Effector memory CD4-positive, alpha-beta T cell (primary cell): ENCODE data around the gene EPHA4.
A peak's percentile ranks its signal among the peaks of the same experiment; 100 is the strongest.

ENCODE experiments used
- DNase-seq, 3 donors: peaks; one replicate each; pipeline ENCODE4 v3.0.0-alpha.2; 2020
- H3K27ac ChIP-seq: 2 replicates; pipeline ENCODE4 v1.7.0; 2013; ENCODE audit warnings: mild to moderate bottlenecking, low read length, moderate library complexity; ENCODE audit not compliant: insufficient read depth, poor library complexity, severe bottlenecking
- H3K27me3 ChIP-seq: replicated peaks from 2 replicates; pipeline ENCODE4 v1.7.0; 2013; ENCODE audit warnings: mild to moderate bottlenecking, low read length; ENCODE audit not compliant: insufficient read depth, control insufficient read depth, poor library complexity, severe bottlenecking
- H3K36me3 ChIP-seq: 2 replicates; pipeline ENCODE4 v1.7.0; 2013; ENCODE audit warnings: mild to moderate bottlenecking, low read length, moderate library complexity; ENCODE audit not compliant: control insufficient read depth, insufficient read depth
- H3K4me1 ChIP-seq: 2 replicates; pipeline ENCODE4 v1.7.0; 2013; ENCODE audit warnings: low read length, mild to moderate bottlenecking; ENCODE audit not compliant: control insufficient read depth, insufficient read depth, poor library complexity, severe bottlenecking
- H3K4me3 ChIP-seq: 2 replicates; pipeline ENCODE4 v1.7.0; 2013; ENCODE audit warnings: low read length, low read depth, mild to moderate bottlenecking; ENCODE audit not compliant: insufficient read depth, poor library complexity, severe bottlenecking
- H3K9me3 ChIP-seq: 2 replicates; pipeline ENCODE4 v1.7.0; 2013; ENCODE audit warnings: mild to moderate bottlenecking, low read length, moderate library complexity; ENCODE audit not compliant: control insufficient read depth

Gene EPHA4

GRCh38 chr2:221465776-221466175, 106.3 kb downstream of the EPHA4 start:
- Histone ChIP-seq H3K27me3 (no peaks in the 10 kb centered on the region), H3K36me3 (no peaks in the 10 kb centered on the region), H3K9me3 (no peaks in the 10 kb centered on the region), H3K4me3 (no peak overlapping the region), H3K27ac (no peak overlapping the region), H3K4me1 (peaks cover 27% of the 10 kb centered on the region)
- peak in 1 of 3 donors; percentile 0 for DNase-seq

DNA sequence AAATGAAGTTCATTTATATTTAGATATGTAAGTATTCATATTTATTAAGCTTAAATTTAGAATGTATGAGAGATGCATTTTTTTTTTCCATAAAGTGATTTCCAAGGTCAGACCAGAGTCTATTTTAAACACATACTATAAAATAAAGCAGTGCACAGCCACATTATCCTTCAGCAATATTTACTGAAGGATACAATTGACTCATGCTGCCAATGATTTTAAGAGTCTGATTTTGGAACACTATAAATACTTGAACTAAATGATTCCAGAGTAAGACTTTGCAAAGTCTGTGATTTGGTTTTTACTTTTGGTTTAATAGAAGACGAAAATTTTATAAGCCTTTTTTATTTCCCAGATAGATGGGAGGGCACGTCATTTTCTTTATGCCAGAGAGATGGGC, 107.1 kb downstream of the EPHA4 start:
- H3K9me3 ChIP-seq, result no peaks in the 10 kb centered on the region
- H3K4me1 ChIP-seq, result peaks cover 27% of the 10 kb centered on the region
- H3K27ac ChIP-seq, result no peak overlapping the region
- no peak overlapping the region for H3K4me3 ChIP-seq
- no peak for DNase-seq
- H3K36me3 ChIP-seq, result no peaks in the 10 kb centered on the region
- H3K27me3 ChIP-seq, result no peaks in the 10 kb centered on the region

GRCh38 chr2:221463241-221463896, 108.7 kb downstream of the EPHA4 start:
- no peak for DNase-seq

DNA sequence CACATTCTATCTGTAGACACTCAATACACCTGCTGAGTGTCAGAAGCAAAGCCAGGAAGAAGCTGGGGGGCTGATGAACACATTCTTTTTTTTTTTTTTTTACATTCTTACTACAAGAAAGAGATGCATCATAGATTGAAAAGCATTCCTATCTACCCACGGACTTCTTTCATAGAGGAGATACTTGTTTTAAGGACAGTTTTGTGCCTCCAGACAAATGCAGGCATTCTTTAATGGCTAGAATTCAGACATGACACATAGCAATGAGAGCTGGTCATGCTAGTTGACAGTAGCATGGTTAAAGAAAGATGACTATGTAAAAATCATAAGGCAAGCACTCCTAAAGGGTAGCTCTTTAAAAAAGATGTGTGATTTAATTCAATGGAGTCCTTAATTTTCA, 110.2 kb downstream of the EPHA4 start:
- H3K9me3 ChIP-seq, result no peaks in the 10 kb centered on the region
- H3K36me3 ChIP-seq, result no peaks in the 10 kb centered on the region
- no peak overlapping the region for H3K4me3 ChIP-seq
- H3K4me1 ChIP-seq, result peaks cover 27% of the 10 kb centered on the region
- DNase-seq, result no peak
- no peak overlapping the region for H3K27ac ChIP-seq
- no peaks in the 10 kb centered on the region for H3K27me3 ChIP-seq

More at GRCh38 chr2:221463241-221463896, 108.7 kb downstream of the EPHA4 start:
- H3K4me3 ChIP-seq, result no peak overlapping the region
- no peaks in the 10 kb centered on the region for H3K36me3 ChIP-seq
- H3K4me1 ChIP-seq, result peaks cover 27% of the 10 kb centered on the region
- no peaks in the 10 kb centered on the region for H3K27me3 ChIP-seq
- H3K27ac ChIP-seq, result no peak overlapping the region
- no peaks in the 10 kb centered on the region for H3K9me3 ChIP-seq

DNA sequence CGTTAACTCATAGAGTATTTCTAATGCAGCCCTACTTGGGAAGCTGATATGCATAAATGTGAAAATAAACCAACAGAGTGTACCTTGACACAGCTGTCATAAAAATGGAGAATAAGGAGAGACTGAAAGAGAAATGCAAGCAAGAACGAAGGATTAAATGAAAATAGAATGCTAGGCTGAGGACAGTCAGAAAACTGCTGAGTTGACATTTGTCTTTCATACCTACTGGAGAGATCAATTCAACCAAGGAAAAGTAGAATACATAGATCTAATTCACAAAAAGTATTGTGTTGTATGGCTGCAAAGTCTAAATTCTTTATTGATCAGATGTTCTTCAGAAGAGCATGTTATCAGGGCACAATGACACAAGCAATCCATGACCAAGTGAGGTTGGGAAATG, 112.0 kb downstream of the EPHA4 start:
- no peak overlapping the region for H3K27ac ChIP-seq
- no peak overlapping the region for H3K4me3 ChIP-seq
- H3K9me3 ChIP-seq, result no peaks in the 10 kb centered on the region
- peaks cover 4% of the 10 kb centered on the region for H3K36me3 ChIP-seq
- DNase-seq, result no peak
- peaks cover 16% of the 10 kb centered on the region for H3K4me1 ChIP-seq
- no peaks in the 10 kb centered on the region for H3K27me3 ChIP-seq

DNA sequence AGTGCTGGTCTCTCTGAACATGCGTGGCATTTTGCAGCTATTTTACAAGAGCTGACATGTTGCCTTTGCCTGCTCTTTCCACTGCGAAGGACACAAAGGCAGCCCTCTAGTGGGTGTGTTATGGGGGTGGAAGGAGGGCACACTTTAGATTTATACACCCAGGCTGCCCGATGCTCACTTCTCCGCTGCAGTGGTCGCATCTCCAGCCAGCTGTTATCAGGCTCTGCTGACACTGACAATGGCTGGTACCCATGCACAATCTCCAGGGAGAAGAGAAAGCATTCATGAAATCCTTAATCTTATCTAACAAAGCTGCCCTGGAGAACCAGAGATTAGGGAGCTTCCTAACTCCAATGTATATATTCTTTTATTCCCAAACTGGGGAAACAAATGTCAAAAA, 113.5 kb downstream of the EPHA4 start:
- no peak for DNase-seq
- H3K36me3 ChIP-seq, result peaks cover 15% of the 10 kb centered on the region
- H3K9me3 ChIP-seq, result no peaks in the 10 kb centered on the region
- H3K27me3 ChIP-seq, result no peaks in the 10 kb centered on the region
- no peak overlapping the region for H3K27ac ChIP-seq
- H3K4me3 ChIP-seq, result no peak overlapping the region
- peaks cover 6% of the 10 kb centered on the region for H3K4me1 ChIP-seq

GRCh38 chr2:221455214-221455613, 116.9 kb downstream of the EPHA4 start:
- Histone ChIP-seq H3K27me3 (no peaks in the 10 kb centered on the region), H3K36me3 (peaks cover 22% of the 10 kb centered on the region), H3K4me1 (no peaks in the 10 kb centered on the region), H3K9me3 (no peaks in the 10 kb centered on the region), H3K27ac (no peak overlapping the region), H3K4me3 (no peak overlapping the region)
- DNase-seq, result no peak

DNA sequence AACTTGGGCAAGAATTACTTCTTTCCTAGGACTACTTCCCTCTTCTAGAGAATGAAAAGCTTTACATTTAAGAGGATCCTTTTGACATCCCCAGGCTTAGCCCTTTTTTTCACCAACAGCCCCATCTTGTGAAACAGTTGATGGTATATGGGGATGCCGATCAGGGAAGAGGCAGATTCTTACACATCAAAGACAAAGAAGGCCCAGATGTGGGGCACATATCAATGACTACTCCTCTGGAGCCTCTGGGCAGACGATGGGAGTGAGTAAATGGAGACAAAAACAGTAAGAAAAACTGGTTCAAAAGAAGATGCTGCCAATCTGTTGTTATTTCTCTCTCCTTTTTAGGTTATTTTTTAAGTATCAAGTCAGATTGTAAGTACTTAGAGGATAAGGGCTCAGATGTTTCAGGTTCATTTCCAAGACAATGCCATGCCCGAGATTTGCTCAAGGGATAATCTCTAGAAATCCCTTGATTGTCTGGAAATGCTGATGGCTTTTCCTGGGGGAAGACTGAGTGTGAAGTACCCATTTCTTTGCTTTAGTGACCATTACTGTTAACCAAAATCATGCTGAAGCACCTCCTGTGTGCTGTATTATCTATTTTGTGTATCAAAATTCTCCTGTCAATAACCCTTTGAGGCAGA, 117.5 kb downstream of the EPHA4 start:
- no peak for DNase-seq
- no peaks in the 10 kb centered on the region for H3K4me1 ChIP-seq
- no peaks in the 10 kb centered on the region for H3K9me3 ChIP-seq
- no peaks in the 10 kb centered on the region for H3K27me3 ChIP-seq
- H3K36me3 ChIP-seq, result peaks cover 22% of the 10 kb centered on the region
- no peak overlapping the region for H3K4me3 ChIP-seq
- H3K27ac ChIP-seq, result no peak overlapping the region

DNA sequence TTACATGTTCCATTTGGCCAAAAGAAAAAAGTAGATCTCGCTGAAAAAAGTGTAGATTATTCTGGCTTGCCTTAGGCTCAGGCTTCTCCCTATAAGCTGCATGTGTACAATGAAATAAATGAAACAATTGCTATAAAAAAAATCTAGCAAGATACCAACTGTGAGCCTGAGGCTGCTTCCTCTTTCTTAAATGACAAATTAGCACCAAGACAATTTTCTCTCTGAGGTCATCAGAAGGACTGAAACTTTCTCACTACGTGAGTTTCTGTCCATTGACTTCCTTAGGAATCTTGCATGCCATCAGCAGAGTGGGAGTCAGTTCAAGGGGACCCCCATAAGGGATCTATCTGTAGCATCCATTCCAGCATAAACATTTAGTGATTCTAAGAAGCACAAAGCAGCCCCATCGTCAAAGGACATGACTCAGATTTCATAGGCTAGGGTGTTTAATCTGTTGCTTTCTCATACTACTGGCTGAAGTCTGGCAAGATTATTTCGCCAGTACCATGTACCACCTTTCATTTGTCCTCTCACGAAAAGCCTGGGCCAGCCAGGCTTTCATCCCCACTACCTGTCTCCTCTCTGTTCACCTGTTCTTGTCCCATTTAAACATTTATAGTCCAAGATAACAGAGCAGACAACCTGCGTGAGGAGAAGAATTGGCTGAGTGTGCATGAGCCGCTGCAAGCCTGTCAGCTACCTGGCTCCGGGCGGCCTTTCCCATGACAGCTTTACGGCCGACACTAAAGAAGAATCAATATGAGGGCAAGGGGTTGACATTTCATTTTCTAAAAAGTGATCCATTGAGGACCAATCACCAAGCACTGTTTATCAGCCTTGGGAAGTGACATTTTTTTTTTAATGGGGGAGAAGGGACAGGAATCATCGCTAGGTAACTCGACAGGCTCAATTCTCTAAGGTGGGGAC, 120.0 kb downstream of the EPHA4 start:
- no peaks in the 10 kb centered on the region for H3K9me3 ChIP-seq
- no peak for DNase-seq
- H3K27ac ChIP-seq, result no peak overlapping the region
- H3K4me1 ChIP-seq, result no peaks in the 10 kb centered on the region
- peaks cover 22% of the 10 kb centered on the region for H3K36me3 ChIP-seq
- H3K4me3 ChIP-seq, result no peak overlapping the region
- H3K27me3 ChIP-seq, result no peaks in the 10 kb centered on the region

DNA sequence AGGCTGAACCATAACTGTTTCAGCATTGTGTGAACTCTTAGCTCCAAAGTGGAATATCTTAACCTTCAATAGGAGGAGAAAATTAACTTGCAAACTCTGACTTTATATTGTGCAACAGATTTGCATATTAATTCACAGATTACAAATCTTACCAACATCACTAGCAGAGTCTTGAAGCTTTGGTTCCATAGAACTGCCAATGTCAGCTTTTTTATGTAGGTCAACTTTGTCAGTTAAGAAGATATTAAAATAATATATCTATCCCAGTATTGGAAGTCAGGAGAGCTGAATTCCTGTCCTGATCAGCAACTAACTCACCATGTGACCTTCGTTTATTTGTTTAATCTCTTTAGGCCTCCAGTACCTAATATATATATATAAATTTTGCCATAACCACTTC, 121.8 kb downstream of the EPHA4 start:
- Histone ChIP-seq H3K27me3 (no peaks in the 10 kb centered on the region), H3K36me3 (peaks cover 19% of the 10 kb centered on the region), H3K9me3 (no peaks in the 10 kb centered on the region), H3K4me3 (no peak overlapping the region), H3K4me1 (no peaks in the 10 kb centered on the region), H3K27ac (no peak overlapping the region)
- no peak for DNase-seq
